Activated CD4-positive, alpha-beta memory T cell treated with anti-CD3 and anti-CD28 coated beads for 36 hours (primary cell): ENCODE data around the gene CBFA2T3. TPM values are rescaled to one million over a fixed set of nuclear protein-coding genes. Genes with fewer than 3 reads are reported as not detected.

Experiments used
- CTCF ChIA-PET: fragments of 350-600 bp; sonication (Branson Sonifier 250); formaldehyde crosslinking; loops from one replicate; lab custom pipeline; 2021; ENCODE audit warnings: antibody characterized with exemption, inconsistent platforms; lab: Charles Lee
- POLR2A ChIA-PET: fragments of 350-600 bp; sonication (Branson Sonifier 250); formaldehyde crosslinking; loops from one replicate; lab custom pipeline; 2021; ENCODE audit warnings: antibody characterized with exemption; lab: Charles Lee
- DNase-seq: peaks from one replicate; pipeline ENCODE4 v3.0.0-alpha.2; 2020
- H3K27ac Mint-ChIP-seq: one replicate; pipeline ENCODE4 v1.8.0; 2021; ENCODE audit warnings: mixed read lengths
- H3K27me3 Mint-ChIP-seq: one replicate; pipeline ENCODE4 v1.8.0; 2021; ENCODE audit warnings: mixed read lengths
- H3K36me3 Mint-ChIP-seq: one replicate; pipeline ENCODE4 v1.8.0; 2021; ENCODE audit warnings: mixed read lengths
- H3K4me1 Mint-ChIP-seq: one replicate; pipeline ENCODE4 v1.8.0; 2021; ENCODE audit warnings: low read depth, mixed read lengths
- H3K4me3 Mint-ChIP-seq: one replicate; pipeline ENCODE4 v1.8.0; 2021; ENCODE audit warnings: mild to moderate bottlenecking, mixed read lengths
- H3K9me3 Mint-ChIP-seq: one replicate; pipeline ENCODE4 v1.8.0; 2021; ENCODE audit warnings: mixed read lengths
- intact Hi-C: fragments of 100-400 bp; cut with micrococcal nuclease; formaldehyde crosslinking; loops from one replicate; pipeline ENCODE4 v1.15.1; 2023
- total RNA-seq, 2 experiments: library from RNA; stranded (reverse); gene quantifications; one replicate each; pipeline ENCODE4 v1.2.3, GENCODE V29; 2021

CBFA2T3 gene
- total RNA-seq, 2 experiments from 2014 or later: 0.12 TPM; not detected in 1

DNA sequence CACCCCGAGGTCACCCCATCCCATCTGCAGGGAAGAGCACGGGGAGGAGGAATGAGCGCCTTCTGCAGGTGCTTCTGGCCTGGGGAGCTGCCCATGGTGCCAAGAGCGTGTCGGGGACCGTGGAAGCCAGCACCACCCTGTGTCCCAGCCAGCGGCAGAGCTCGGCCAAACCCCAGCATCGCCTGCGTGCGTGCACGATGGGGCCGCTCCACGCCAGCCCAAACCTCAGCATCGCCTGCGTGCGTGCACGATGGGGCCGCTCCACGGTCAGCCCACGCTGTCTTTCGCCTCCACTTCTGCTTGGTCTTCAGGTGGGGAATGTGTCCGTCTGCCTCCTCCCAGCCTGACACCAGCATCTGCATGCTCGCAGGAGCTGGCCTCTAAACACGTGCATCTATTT is 134.2 kb downstream of the CBFA2T3 start:
- Mint-ChIP-seq H3K27me3 (no peaks in the 10 kb centered on the region), H3K4me3 (no peak overlapping the region), H3K4me1 (no peaks in the 10 kb centered on the region), H3K9me3 (no peaks in the 10 kb centered on the region), H3K36me3 (no peaks in the 10 kb centered on the region), H3K27ac (no peak overlapping the region)
- CTCF ChIA-PET: interaction anchor here (0.7 kb wide), 1 partner anchor 31 kb away, joined by 3 read pairs; the partner anchor contains the start of gene APRT
- DNase-seq: no peak
- POLR2A ChIA-PET: no interaction called here
- intact Hi-C loops: no loop called here

DNA sequence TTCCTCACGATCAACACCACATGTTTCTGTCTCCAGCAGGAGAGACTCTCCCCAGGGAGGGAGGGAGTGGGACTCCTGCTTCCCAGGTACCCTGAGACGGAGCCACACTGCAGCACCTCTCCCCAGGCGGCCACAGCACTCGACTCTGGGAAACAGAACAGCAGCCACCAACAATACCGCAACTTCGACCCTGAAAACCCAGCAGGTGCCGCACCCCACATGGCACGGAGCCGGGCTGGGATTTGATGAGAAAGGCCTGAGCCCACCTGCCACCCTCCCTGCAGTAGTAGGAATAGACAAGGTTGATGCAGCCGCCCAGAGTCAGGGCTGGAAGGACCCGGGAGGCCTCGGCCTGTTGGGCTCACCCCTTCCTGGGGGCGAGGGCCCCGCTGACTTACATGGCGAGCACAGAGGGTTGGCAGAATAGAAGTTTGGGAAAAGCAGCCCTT is 134.7 kb downstream of the CBFA2T3 start:
- CTCF ChIA-PET: no interaction called here
- no peaks in the 10 kb centered on the region for H3K9me3 Mint-ChIP-seq
- H3K36me3 Mint-ChIP-seq: no peaks in the 10 kb centered on the region
- no peaks in the 10 kb centered on the region for H3K4me1 Mint-ChIP-seq
- no peak overlapping the region for H3K27ac Mint-ChIP-seq
- intact Hi-C loops: no loop called here
- POLR2A ChIA-PET: no interaction called here
- no peak for DNase-seq
- H3K4me3 Mint-ChIP-seq: no peak overlapping the region
- H3K27me3 Mint-ChIP-seq: no peaks in the 10 kb centered on the region

DNA sequence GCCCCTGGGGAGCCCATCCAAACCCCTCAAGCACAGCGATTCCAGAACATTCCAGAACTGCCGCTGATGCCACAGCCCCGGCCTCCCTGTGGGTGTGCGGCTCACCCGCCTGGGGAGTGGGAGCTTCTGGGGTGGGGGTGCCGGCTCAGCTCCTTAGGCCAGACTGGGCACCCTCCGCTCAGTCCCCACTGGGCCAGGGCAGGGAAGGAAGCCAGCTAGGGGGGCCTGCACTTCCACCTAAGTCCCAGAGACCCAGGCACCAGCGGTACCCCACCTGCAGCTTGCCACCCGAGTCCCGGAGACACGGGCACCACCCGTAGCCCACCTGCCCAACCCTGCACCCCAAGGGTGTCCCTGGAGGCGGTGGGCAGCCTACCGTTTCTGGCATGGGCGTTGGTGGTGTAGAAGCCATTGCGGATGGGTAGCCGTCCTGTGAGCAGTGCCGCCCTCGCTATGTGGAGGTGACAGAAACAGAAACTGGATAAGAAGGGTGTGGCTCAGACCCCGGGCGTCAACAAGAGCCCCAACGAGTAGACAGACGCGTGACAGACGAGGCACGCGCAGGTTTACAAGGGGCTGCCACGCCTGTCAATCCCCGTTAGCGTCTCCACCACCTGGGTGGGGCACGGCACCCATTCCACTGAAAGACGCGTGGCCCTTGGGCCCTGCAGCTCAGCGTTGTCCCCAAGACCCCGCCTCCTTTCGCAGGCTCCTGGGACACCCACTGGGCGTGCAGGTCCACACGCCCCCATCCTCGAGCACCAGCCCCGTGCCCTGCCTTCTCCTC is 135.3 kb downstream of the CBFA2T3 start:
- Mint-ChIP-seq H3K36me3 (no peaks in the 10 kb centered on the region), H3K4me1 (no peaks in the 10 kb centered on the region), H3K9me3 (no peaks in the 10 kb centered on the region), H3K4me3 (no peak overlapping the region), H3K27ac (no peak overlapping the region), H3K27me3 (no peaks in the 10 kb centered on the region)
- ChIA-PET POLR2A (no interaction called here), CTCF (no interaction called here)
- DNase-seq: no peak
- intact Hi-C loops: no loop called here

DNA sequence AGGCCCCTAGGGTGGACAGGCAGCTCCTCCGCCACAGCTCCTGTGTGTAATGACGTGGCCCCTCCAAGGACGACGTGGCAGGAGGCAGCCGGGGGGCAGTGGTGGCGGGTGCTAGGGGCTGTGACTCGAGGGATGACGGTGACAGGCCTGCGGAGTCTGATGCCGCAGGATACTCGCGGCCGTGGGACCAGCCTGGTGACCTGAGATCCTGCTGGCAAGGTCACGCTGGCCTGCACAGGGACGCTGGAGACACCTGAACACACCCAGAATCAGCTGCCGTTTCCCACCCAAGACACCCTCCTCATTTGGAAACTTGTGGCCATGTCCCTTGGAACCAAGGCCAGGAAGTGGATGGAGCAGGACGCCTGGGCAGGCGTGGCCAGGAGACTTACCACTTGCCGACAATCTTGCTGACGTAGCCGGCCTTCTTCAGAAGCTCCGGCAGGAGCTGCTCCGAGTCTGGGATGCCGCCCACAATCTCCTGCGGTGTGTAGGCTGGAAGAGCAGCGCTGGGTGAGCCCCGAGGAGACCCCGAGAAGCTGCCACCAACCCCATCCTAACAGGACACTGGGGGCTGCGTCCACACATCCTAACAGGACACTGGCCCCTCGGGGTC is 136.3 kb downstream of the CBFA2T3 start:
- CTCF ChIA-PET: no interaction called here
- Mint-ChIP-seq H3K36me3 (no peaks in the 10 kb centered on the region), H3K4me1 (no peaks in the 10 kb centered on the region), H3K9me3 (no peaks in the 10 kb centered on the region), H3K4me3 (no peak overlapping the region), H3K27ac (no peak overlapping the region), H3K27me3 (no peaks in the 10 kb centered on the region)
- DNase-seq: no peak
- intact Hi-C loops: no loop called here
- POLR2A ChIA-PET: no interaction called here

GRCh38 chr16:88839745-88840599 is 137.0 kb downstream of the CBFA2T3 start:
- CTCF ChIA-PET: no interaction called here
- DNase-seq: no peak
- Mint-ChIP-seq H3K4me1 (no peaks in the 10 kb centered on the region), H3K4me3 (no peak overlapping the region), H3K36me3 (peaks cover 3% of the 10 kb centered on the region), H3K27ac (no peak overlapping the region), H3K27me3 (no peaks in the 10 kb centered on the region), H3K9me3 (no peaks in the 10 kb centered on the region)
- intact Hi-C loops: no loop called here
- POLR2A ChIA-PET: no interaction called here

DNA sequence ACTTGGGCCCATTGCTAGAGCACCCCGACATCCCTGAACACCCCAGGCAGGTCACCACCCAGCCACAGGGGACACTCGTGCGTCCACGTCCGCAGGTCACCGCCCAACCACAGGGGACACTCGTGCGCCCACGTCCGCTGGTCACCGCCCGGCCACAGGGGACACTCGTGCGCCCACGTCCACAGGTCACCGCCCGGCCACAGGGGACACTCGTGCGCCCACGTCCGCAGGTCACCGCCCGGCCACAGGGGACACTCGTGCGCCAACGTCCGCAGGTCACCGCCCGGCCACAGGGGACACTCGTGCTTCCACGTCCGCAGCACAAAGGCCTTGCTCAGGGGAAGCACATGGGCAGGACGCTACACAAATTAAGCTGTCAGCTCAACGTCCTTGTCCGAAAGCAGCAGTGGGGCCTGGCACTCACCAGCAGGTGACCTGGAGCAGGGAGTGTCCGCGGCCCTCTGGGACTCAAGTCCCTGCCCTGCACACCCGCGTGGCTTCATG is 137.9 kb downstream of the CBFA2T3 start:
- no peak overlapping the region for H3K4me3 Mint-ChIP-seq
- no peaks in the 10 kb centered on the region for H3K27me3 Mint-ChIP-seq
- CTCF ChIA-PET: no interaction called here
- H3K27ac Mint-ChIP-seq: no peak overlapping the region
- POLR2A ChIA-PET: no interaction called here
- H3K36me3 Mint-ChIP-seq: peaks cover 3% of the 10 kb centered on the region
- intact Hi-C loops: no loop called here
- H3K9me3 Mint-ChIP-seq: no peaks in the 10 kb centered on the region
- no peaks in the 10 kb centered on the region for H3K4me1 Mint-ChIP-seq
- no peak for DNase-seq

GRCh38 chr16:88838566-88838965 is 138.4 kb downstream of the CBFA2T3 start:
- ChIA-PET POLR2A (no interaction called here), CTCF (no interaction called here)
- Mint-ChIP-seq H3K27ac (no peak overlapping the region), H3K9me3 (no peaks in the 10 kb centered on the region), H3K4me3 (no peak overlapping the region), H3K36me3 (peaks cover 3% of the 10 kb centered on the region), H3K27me3 (no peaks in the 10 kb centered on the region), H3K4me1 (no peaks in the 10 kb centered on the region)
- DNase-seq: no peak
- intact Hi-C loops: no loop called here

DNA sequence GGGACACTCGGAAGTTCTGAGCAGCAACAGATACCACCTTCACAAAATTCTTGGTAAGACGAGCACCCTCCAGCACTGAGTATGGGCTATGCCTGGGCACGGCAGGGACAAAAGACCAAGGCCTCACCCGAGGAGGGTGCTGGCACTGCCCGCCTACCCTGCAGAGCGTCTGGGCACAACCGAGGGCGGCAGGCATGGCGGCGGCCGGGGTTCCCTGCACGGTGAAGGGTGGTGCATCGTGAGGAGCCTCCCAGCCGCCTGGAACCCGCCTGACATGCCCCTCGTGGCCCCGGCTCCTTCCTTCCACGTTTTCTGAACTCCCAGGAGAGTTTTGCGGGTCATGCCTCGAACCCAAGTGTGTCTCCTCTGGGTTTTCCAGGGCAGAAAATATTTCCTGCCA is 139.2 kb downstream of the CBFA2T3 start:
- H3K36me3 Mint-ChIP-seq: peaks cover 3% of the 10 kb centered on the region
- intact Hi-C loops: no loop called here

GRCh38 chr16:88836791-88837190 is 140.2 kb downstream of the CBFA2T3 start:
- peaks cover 3% of the 10 kb centered on the region for H3K36me3 Mint-ChIP-seq
- no peaks in the 10 kb centered on the region for H3K27me3 Mint-ChIP-seq
- H3K4me3 Mint-ChIP-seq: no peak overlapping the region
- no peak overlapping the region for H3K27ac Mint-ChIP-seq
- intact Hi-C loops: no loop called here
- no peak for DNase-seq
- no peaks in the 10 kb centered on the region for H3K9me3 Mint-ChIP-seq
- CTCF ChIA-PET: no interaction called here
- H3K4me1 Mint-ChIP-seq: no peaks in the 10 kb centered on the region
- POLR2A ChIA-PET: interaction anchor here (0.6 kb wide), 1 partner anchor 30 kb away, joined by 3 read pairs; no protein-coding TSS in a partner anchor

More for the DNA sequence above, 139.2 kb downstream of the CBFA2T3 start:
- ChIA-PET CTCF (no interaction called here), POLR2A (no interaction called here)
- no peaks in the 10 kb centered on the region for H3K27me3 Mint-ChIP-seq
- H3K4me3 Mint-ChIP-seq: no peak overlapping the region
- no peak for DNase-seq
- no peaks in the 10 kb centered on the region for H3K9me3 Mint-ChIP-seq
- no peaks in the 10 kb centered on the region for H3K4me1 Mint-ChIP-seq
- no peak overlapping the region for H3K27ac Mint-ChIP-seq

GRCh38 chr16:88835818-88836217 is 141.2 kb downstream of the CBFA2T3 start:
- H3K27me3 Mint-ChIP-seq: no peaks in the 10 kb centered on the region
- H3K36me3 Mint-ChIP-seq: peaks cover 3% of the 10 kb centered on the region
- POLR2A ChIA-PET: no interaction called here
- CTCF ChIA-PET: no interaction called here
- H3K27ac Mint-ChIP-seq: no peak overlapping the region
- DNase-seq: no peak
- no peaks in the 10 kb centered on the region for H3K9me3 Mint-ChIP-seq
- intact Hi-C loops: no loop called here
- H3K4me3 Mint-ChIP-seq: no peak overlapping the region
- no peaks in the 10 kb centered on the region for H3K4me1 Mint-ChIP-seq

GRCh38 chr16:88835383-88835782 is 141.6 kb downstream of the CBFA2T3 start:
- Mint-ChIP-seq H3K36me3 (peaks cover 3% of the 10 kb centered on the region), H3K4me1 (no peaks in the 10 kb centered on the region), H3K27me3 (no peaks in the 10 kb centered on the region), H3K27ac (no peak overlapping the region), H3K9me3 (no peaks in the 10 kb centered on the region), H3K4me3 (no peak overlapping the region)
- CTCF ChIA-PET: no interaction called here
- intact Hi-C loops: no loop called here
- DNase-seq: no peak
- POLR2A ChIA-PET: no interaction called here

- H3K9me3 Mint-ChIP-seq: no peaks in the 10 kb centered on the region
- H3K36me3 Mint-ChIP-seq: peaks cover 3% of the 10 kb centered on the region
- H3K4me1 Mint-ChIP-seq: no peaks in the 10 kb centered on the region
- H3K27ac Mint-ChIP-seq: no peak overlapping the region
- H3K27me3 Mint-ChIP-seq: no peaks in the 10 kb centered on the region
- DNase-seq: no peak
- ChIA-PET POLR2A (no interaction called here), CTCF (no interaction called here)
- H3K4me3 Mint-ChIP-seq: no peak overlapping the region
- intact Hi-C loops: no loop called here
Observed at GRCh38 chr16:88834670-88835069, 142.3 kb downstream of the CBFA2T3 start.
